ENCODE results near the gene PRSS8.
A peak's percentile ranks its signal among the peaks of the same experiment; 100 is the strongest.
"Not testable (repeated sequence)": the region's sequence is repeated elsewhere in the genome, so short reads cannot be mapped to it uniquely, and the experiment has no call there.

PRSS8 gene

GRCh38 chr16:31135535-31136286 lies at the start of gene PRSS8:
Gene PRSS8, minus strand, starts transcription at chr16:31135727. Its CDS starts 229 bp downstream, at chr16:31135498.
- DNase-seq, result peak; percentile 94

DNA sequence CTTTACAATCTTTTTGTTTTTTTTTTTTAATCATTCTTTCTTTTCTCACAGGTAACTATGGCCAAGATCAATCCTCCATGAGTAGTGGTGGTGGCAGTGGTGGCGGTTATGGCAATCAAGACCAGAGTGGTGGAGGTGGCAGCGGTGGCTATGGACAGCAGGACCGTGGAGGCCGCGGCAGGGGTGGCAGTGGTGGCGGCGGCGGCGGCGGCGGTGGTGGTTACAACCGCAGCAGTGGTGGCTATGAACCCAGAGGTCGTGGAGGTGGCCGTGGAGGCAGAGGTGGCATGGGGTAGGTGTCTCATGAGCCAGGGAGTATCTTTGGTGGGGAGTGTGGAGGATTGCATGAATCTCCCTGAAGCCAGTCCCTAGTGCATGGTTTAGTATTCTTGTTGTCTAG lies 49.4 kb upstream of the PRSS8 start:
- no peak for DNase-seq

GRCh38 chr16:31183432-31184428 lies 48.2 kb upstream of the PRSS8 start:
- DNase-seq, result no peak

DNA sequence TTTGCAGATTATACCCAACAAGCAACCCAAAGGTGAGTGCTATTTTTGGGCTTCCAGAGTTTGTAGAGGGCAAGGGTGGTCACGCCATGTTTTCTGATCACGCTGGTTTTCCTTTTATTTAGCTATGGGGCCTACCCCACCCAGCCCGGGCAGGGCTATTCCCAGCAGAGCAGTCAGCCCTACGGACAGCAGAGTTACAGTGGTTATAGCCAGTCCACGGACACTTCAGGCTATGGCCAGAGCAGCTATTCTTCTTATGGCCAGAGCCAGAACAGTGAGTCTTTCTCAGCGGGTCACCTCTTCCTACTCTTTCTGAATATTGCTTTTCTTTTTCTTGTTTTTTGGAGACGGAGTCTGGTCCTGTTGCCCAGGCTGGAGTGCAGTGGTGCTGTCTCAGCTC lies 46.9 kb upstream of the PRSS8 start:
- no peak for DNase-seq

DNA sequence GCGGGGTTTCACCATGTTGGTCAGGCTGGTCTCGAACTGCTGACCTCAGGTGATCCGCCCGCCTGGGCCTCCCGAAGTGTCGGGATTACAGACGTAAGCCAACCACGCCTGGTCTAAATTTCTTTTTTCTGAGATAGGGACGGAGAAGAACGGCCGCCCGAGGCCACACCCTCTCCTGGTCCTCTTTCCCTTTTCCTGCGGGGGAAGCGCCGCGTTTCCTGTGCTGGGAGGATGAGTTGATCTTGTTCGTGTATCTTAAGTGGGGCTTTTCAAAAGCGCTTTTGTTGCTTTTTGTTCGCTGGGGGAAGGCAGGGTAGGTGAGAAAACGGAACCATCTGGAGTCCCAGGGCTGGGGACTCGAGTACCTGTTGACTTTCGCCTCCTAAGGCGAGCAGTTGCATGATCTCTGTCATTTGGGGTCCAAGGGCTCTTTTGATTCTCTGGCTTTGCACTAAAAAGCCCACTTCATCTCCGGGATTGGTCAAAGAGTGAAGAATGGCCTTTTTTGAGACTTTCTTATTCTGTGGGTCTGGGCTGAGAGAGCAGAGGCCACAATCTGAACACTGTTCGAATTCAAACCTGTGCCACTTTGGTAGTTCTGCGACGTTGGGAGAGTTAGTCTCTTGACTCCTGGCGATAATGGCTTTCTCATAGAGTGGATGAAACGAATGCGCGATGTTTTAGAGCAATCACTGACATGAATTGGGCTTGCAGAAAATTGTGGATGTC lies 45.7 kb upstream of the PRSS8 start:
- DNase-seq, result no peak

- DNase-seq, result peak; percentile 91
Observed at GRCh38 chr16:31179747-31180459, 44.4 kb upstream of the PRSS8 start, which contains the start of gene FUS. Gene FUS, plus strand, starts transcription at chr16:31180139. Its CDS starts 76 bp downstream, at chr16:31180215.

DNA sequence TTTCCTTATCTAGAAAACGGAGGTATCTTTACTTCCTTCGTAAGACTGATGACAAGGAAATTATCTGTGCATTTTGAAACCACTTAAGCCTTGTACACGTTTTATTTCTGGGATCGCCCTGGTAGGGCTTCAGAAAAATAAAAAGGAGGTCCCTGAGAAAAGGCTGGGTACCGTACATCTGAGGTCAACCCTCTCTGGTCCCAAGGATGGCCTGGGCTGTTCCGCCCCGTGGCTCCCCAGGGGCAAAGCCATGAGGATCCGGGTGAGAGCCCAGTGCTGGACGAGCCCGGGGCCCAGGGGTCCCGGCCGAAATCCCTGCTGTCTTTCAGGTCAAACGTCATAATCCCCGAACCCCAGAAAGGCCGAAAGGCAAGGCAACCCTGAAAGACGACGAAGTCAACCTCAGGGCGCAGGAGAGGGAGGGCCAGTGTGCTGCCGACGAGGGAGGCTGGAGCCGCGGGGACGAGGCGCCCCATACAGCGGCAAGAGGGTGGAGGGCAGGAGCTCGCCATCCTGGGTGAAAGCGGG lies 43.8 kb upstream of the PRSS8 start:
- no peak for DNase-seq

- DNase-seq, result no peak
Observed at GRCh38 chr16:31177136-31177535, 41.6 kb upstream of the PRSS8 start.

DNA sequence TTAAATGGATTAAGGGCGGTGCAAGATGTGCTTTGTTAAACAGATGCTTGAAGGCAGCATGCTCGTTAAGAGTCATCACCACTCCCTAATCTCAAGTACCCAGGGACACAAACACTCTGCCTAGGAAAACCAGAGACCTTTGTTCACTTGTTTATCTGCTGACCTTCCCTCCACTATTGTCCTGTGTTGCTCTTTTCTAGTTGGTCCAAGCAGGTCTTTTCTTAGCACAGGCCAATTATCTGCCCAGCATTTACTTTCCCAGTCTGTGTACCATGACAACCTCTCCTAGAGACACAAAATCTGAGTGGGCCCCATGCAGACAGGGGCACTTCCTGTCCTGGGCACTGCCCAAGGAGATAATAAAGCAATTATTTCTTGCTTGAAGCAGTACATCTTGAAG lies 34.5 kb upstream of the PRSS8 start:
- DNase-seq, result not testable (repeated sequence)

- peak; percentile 62 for DNase-seq
Observed at GRCh38 chr16:31168848-31169247, 33.3 kb upstream of the PRSS8 start.

- no peak for DNase-seq
Observed at GRCh38 chr16:31167315-31167714, 31.8 kb upstream of the PRSS8 start.

- no peak for DNase-seq
Observed at GRCh38 chr16:31157136-31157535, 21.6 kb upstream of the PRSS8 start.

GRCh38 chr16:31150976-31151375 lies 15.4 kb upstream of the PRSS8 start:
- DNase-seq, result not testable (repeated sequence)

- peak; percentile 54 for DNase-seq
Observed at GRCh38 chr16:31149894-31150890, 14.7 kb upstream of the PRSS8 start, which contains the start of gene PRSS36. Gene PRSS36, minus strand, starts transcription at chr16:31150066. Its CDS starts 31 bp downstream, at chr16:31150035.

DNA sequence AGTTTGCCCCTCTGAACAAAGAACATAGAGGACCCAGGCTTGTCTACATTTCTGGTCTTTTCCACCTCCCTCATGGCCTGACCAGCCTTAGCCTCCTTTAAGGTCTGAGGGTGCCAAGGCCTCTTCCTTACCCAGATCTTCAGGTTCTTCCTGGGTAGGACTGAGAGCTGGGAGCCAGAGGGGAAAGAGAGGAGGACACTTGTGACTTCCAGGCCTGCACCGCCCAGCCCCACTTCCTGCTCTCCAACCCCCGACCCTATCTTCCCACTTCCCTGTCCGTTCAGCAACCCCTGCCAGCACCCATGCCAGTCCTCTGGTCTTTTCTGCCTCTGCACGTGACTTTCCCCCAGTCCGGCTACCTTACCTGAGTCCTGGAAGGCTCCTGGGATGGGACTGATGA lies 13.8 kb upstream of the PRSS8 start:
- peak; percentile 52 for DNase-seq

GRCh38 chr16:31148896-31149295 lies 13.4 kb upstream of the PRSS8 start:
- DNase-seq, result no peak

DNA sequence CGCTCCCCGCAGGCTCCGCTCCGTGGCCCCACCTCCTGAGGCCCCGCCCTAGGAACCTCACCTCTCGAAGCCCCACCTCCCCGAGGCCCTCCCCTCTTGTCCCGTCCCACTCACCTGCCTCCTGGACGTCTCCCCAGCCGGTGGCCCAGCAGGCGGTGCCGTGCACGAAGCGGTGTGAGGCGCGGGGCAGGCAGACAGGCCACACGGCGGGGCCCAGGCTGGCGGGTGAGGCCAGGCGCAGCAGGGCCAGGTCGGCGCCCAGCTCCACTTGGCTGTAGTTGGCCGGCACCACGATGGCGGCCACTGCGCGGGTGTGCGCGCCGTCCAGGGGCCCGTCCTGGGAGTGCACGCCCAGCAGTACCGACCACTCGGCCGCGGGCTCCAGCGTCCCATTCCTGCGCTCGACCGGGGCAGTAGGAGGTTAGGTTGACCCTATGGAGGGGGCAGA lies 12.8 kb upstream of the PRSS8 start:
- DNase-seq, result peak; percentile 82

- no peak for DNase-seq
Observed at GRCh38 chr16:31147574-31147973, 12.0 kb upstream of the PRSS8 start.

DNA sequence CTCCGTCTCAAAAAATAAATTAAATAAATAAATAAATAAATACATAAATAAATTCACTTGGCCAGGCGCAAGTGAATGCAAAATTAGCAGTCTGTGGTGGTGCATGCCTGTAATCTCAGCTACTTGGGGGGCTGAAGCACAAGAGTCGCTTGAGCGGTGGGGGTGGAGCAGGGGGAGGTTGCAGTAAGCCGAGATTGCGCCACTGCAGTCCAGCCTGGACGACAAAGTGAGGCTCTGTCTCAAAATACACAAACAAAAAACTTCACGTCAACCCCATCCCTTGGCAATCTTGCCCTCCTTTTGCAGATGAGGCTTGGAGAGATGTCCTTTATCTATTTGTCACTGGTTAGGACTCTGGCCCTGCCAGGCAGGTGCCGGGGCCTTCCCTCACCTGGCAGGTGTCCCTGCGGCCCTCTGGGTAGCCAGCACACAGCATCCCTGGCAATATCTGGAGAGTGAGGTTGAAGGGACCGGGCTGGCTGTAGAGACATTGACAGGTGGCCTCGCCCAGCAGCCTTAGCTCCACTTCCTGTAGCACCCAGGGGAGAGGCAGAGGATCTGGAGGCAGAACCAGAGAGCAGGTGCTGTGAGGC lies 10.0 kb upstream of the PRSS8 start:
- no peak for DNase-seq

GRCh38 chr16:31144418-31144817 lies 8.9 kb upstream of the PRSS8 start:
- DNase-seq, result not testable (repeated sequence)
